HepG2 (cell line): Measurements from ENCODE around the gene LPAR1. TPM values are rescaled to one million over a fixed set of nuclear protein-coding genes. Genes with fewer than 3 reads are reported as not detected.

ENCODE experiments used
- ATAC-seq: fragments of 200-7000 bp; cut with Tn5 transposase; 3 replicates; pipeline ENCODE4 v1.9.1; 2020; ENCODE audit warnings: mild to moderate bottlenecking, moderate library complexity
- BruUV-seq: library from RNA; stranded (reverse); fragments of 400-500 nt; replicated peaks from 2 replicates; lab custom pipeline; 2021; lab: Mats Ljungman, UMichigan
- CTCF ChIA-PET: fragments of 300-600 bp; formaldehyde crosslinking; extraction: SDS; loops from one replicate; lab custom pipeline; 2021; ENCODE audit warnings: low total read pairs, inconsistent platforms, low intra/inter-chr PET ratio; lab: Yijun Ruan, JAX
- POLR2A ChIA-PET: fragments of 350-600 bp; sonication (Branson Sonifier 250); formaldehyde crosslinking; loops from one replicate; lab custom pipeline; 2020; ENCODE audit warnings: antibody characterized with exemption, inconsistent platforms; lab: Yijun Ruan, JAX
- DNase-seq: peaks from one replicate; pipeline ENCODE4 v3.0.0-alpha.2; 2015; ENCODE audit warnings: low spot score
- FAIRE-seq: peaks from 3 replicates; lab custom pipeline; 2011; peaks lifted over from hg19 to GRCh38; lab: Jason Lieb, UNC
- H2AFZ ChIP-seq: one replicate; pipeline ENCODE4 v1.6.1; 2011; ENCODE audit warnings: low read length, inconsistent platforms
- H3K27ac ChIP-seq: fragments of 300-600 bp; 3 replicates; pipeline ENCODE4 v1.8.0; 2011; ENCODE audit warnings: mixed run types, mild to moderate bottlenecking, mixed read lengths, low read length, inconsistent platforms; ENCODE audit not compliant: insufficient read depth; ENCODE audit errors: extremely low read length
- H3K27me3 ChIP-seq, 2 experiments: fragments of 200-600 bp in 1 of 2; 2 replicates in 1 of 2; 3 replicates in 1 of 2; pipeline versions ENCODE4 v1.6.0 to v1.8.0; 2011; ENCODE audit warnings: low read length in 2 of 2, mild to moderate bottlenecking in 2 of 2, moderate library complexity in 2 of 2, inconsistent platforms in 1 of 2; ENCODE audit not compliant: insufficient read depth in 2 of 2, control insufficient read depth in 1 of 2
- H3K36me3 ChIP-seq, 2 experiments: fragments of 200-600 bp in 1 of 2; replicated peaks in 1 of 2; 2 replicates in 1 of 2; 3 replicates in 1 of 2; pipeline versions ENCODE4 v1.5.1 to v1.8.0; 2011; ENCODE audit warnings: low read length in 2 of 2, inconsistent platforms in 1 of 2; ENCODE audit not compliant: insufficient read depth in 2 of 2, control insufficient read depth in 1 of 2
- H3K4me1 ChIP-seq: 2 replicates; pipeline ENCODE4 v1.5.1; 2012; ENCODE audit warnings: low read length, inconsistent platforms; ENCODE audit not compliant: insufficient read depth
- H3K4me2 ChIP-seq: 2 replicates; pipeline ENCODE4 v1.6.0; 2011; ENCODE audit warnings: low read depth, low read length, inconsistent platforms
- H3K4me3 ChIP-seq, 3 experiments: fragments of 200-600 bp in 1 of 3; sonication (generic), shearing (Covaris generic) in 1 of 3; replicated peaks in 1 of 3; 2 replicates each; pipeline ENCODE4 v1.5.1; 2011 to 2016; ENCODE audit warnings: low read length in 3 of 3, inconsistent platforms in 2 of 3, low read depth in 2 of 3, mild to moderate bottlenecking in 2 of 3, control low read depth in 1 of 3, mixed read lengths in 1 of 3; ENCODE audit not compliant: insufficient read depth in 1 of 3
- H3K79me2 ChIP-seq: one replicate; pipeline ENCODE4 v1.6.1; 2011; ENCODE audit warnings: low read length, inconsistent platforms; ENCODE audit not compliant: insufficient read depth
- H3K9ac ChIP-seq: 2 replicates; pipeline ENCODE4 v1.6.0; 2011; ENCODE audit warnings: mild to moderate bottlenecking, low read depth, low read length, inconsistent platforms; ENCODE audit not compliant: insufficient read depth
- H3K9me3 ChIP-seq: 2 replicates; pipeline ENCODE4 v1.5.1; 2012; ENCODE audit warnings: mild to moderate bottlenecking, low read length
- H4K20me1 ChIP-seq: 2 replicates; pipeline ENCODE4 v1.6.0; 2011; ENCODE audit warnings: inconsistent platforms, mild to moderate bottlenecking, low read length, moderate library complexity; ENCODE audit not compliant: insufficient read depth
- BCL3 ChIP-seq: sonication (generic); formaldehyde crosslinking; IDR thresholded peaks from 2 replicates; pipeline ENCODE4 v1.5.1; 2020; ENCODE audit warnings: mild to moderate bottlenecking, missing genetic modification reagents, moderate library complexity
- CEBPG ChIP-seq: IDR thresholded peaks from 2 replicates; pipeline ENCODE4 v1.6.1; 2016
- EED ChIP-seq: sonication (generic); formaldehyde crosslinking; IDR thresholded peaks from 2 replicates; pipeline ENCODE4 v1.5.0; 2020; ENCODE audit warnings: mild to moderate bottlenecking, missing genetic modification reagents
- HMGXB3 ChIP-seq: sonication (generic); formaldehyde crosslinking; IDR thresholded peaks from 2 replicates; pipeline ENCODE4 v1.4.0; 2020; ENCODE audit warnings: missing genetic modification reagents, borderline replicate concordance
- PHF5A ChIP-seq: IDR thresholded peaks from one replicate; pipeline ENCODE4 v1.6.1; 2018; ENCODE audit warnings: low read depth, missing genetic modification reagents; ENCODE audit not compliant: unreplicated experiment
- RAD51 ChIP-seq: fragments of 450-650 bp; IDR thresholded peaks from 2 replicates; pipeline ENCODE4 v1.6.1; 2016; ENCODE audit warnings: borderline replicate concordance
- RFX1 ChIP-seq: fragments of 450-650 bp; IDR thresholded peaks from 2 replicates; pipeline ENCODE4 v1.6.1; 2017
- RFXANK ChIP-seq: IDR thresholded peaks from 2 replicates; pipeline ENCODE4 v1.6.1; 2016
- SOX13 ChIP-seq, 3 experiments: fragments of 450-650 bp in 1 of 3; sonication (generic) in 1 of 3; formaldehyde crosslinking in 1 of 3; IDR thresholded peaks in 2 of 3; conservative IDR thresholded peaks in 1 of 3; 2 replicates each; pipeline versions ENCODE4 v1.5.0 to v1.6.1; 2016 to 2020; ENCODE audit warnings: antibody characterized with exemption in 1 of 3, mild to moderate bottlenecking in 1 of 3, missing compliant biosample characterization in 1 of 3, missing genetic modification reagents in 1 of 3, moderate library complexity in 1 of 3
- SRY ChIP-seq: sonication (generic); formaldehyde crosslinking; IDR thresholded peaks from 2 replicates; pipeline ENCODE4 v1.8.0; 2022; ENCODE audit warnings: mild to moderate bottlenecking, missing genetic modification reagents
- THAP9 ChIP-seq: sonication (generic); formaldehyde crosslinking; IDR thresholded peaks from 2 replicates; pipeline ENCODE4; 2020; ENCODE audit warnings: missing genetic modification reagents, mild to moderate bottlenecking, borderline replicate concordance
- ZNF317 ChIP-seq: sonication (generic); formaldehyde crosslinking; IDR thresholded peaks from 2 replicates; pipeline ENCODE4 v1.5.0; 2020; ENCODE audit warnings: mild to moderate bottlenecking, missing genetic modification reagents
- ZNF484 ChIP-seq: sonication (generic); formaldehyde crosslinking; IDR thresholded peaks from 2 replicates; pipeline ENCODE4 v1.5.1; 2020; ENCODE audit warnings: mild to moderate bottlenecking, low read depth, missing genetic modification reagents, borderline replicate concordance
- ZNF720 ChIP-seq: sonication (generic); formaldehyde crosslinking; IDR thresholded peaks from 2 replicates; pipeline ENCODE4 v1.4.0; 2020; ENCODE audit warnings: missing genetic modification reagents
- WGBS: methylation state at CpG from one replicate; pipeline ENCODE4 v1.1.6; 2017; ENCODE audit warnings: low lambda C conversion rate; 5-methylcytosine and 5-hydroxymethylcytosine counted together
- in situ Hi-C: cut with HindIII; loops from 2 replicates; pipeline ENCODE4 v1.10.0; 2017; ENCODE audit warnings: low pct_unique_long_range_greater_than_20kb; ENCODE audit not compliant: extremely low pct_ligation_motif_present
- intact Hi-C: fragments of 100-400 bp; cut with micrococcal nuclease; formaldehyde crosslinking; loops from one replicate; pipeline ENCODE4 v1.10.0; 2022; ENCODE audit not compliant: unreplicated experiment
- polyA plus RNA-seq, 8 experiments: library from polyadenylated mRNA; depleted of rRNA in 3 of 8; stranded (reverse) in 7 of 8; unstranded in 1 of 8; fragments of >200 nt; fragmentation: Illumina TruSeq in 4 of 8; extraction: Trizol in 4 of 8; gene quantifications; 2 replicates each; pipeline versions ENCODE4 v1.2.1 to v1.2.3, GENCODE V29; 2011 to 2016; ENCODE audit warnings: low read depth in 4 of 8, missing spikeins in 1 of 8, mixed read lengths in 1 of 8; ENCODE audit not compliant: insufficient read depth in 1 of 8
- total RNA-seq, 5 experiments: library from RNA; depleted of rRNA; stranded (reverse); fragments of >200 nt; fragmentation: Illumina TruSeq; extraction: Trizol; gene quantifications; 2 replicates each; pipeline ENCODE4 v1.2.3, GENCODE V29; 2016; ENCODE audit warnings: low read depth in 1 of 5

The LPAR1 gene
- total and polyA plus RNA-seq, 2 of the 13 experiments (the other 11 are each of a cell fraction or from before 2014, with no cell fraction given) = not detected

GRCh38 chr9:111035543-111036428 lies 2.5 kb downstream of the LPAR1 start:
- in situ Hi-C loops (no loop called here), intact Hi-C loops (loop anchor here (1.0 to 5.0 kb wide), 2 partner anchors 114 to 262 kb away; no protein-coding TSS in a partner anchor)
- TF ChIP-seq HMGXB3 (CRISPR knock-in tag) (no peak), THAP9 (CRISPR knock-in tag) (no peak), RFX1 (no peak), EED (CRISPR knock-in tag) (no peak), RAD51 (no peak), ZNF484 (CRISPR knock-in tag) (no peak), SOX13 (IDR thresholded peaks at IDR 0.05) (no peak), SOX13 (CRISPR knock-in tag; conservative IDR thresholded peaks at IDR 0.05 in 1 of 2, IDR thresholded peaks at IDR 0.05 in 1 of 2) (no peak), BCL3 (CRISPR knock-in tag) (no peak), ZNF317 (CRISPR knock-in tag) (no peak), RFXANK (no peak), ZNF720 (no peak), SRY (no peak), PHF5A (no peak), CEBPG (CRISPR knock-in tag) (no peak)

More at GRCh38 chr9:111035543-111036428, 2.5 kb downstream of the LPAR1 start:
- Histone ChIP-seq H3K9me3 (no peaks in the 10 kb centered on the region), H2AFZ (no peak overlapping the region), H3K9ac (no peak overlapping the region), H4K20me1 (no peaks in the 10 kb centered on the region), H3K36me3 (no peaks in the 10 kb centered on the region), H3K4me2 (no peak overlapping the region), H3K27me3 (peaks cover 7 to 47% of the 10 kb centered on the region in 2 experiments), H3K27ac (no peak overlapping the region), H3K4me3 (no peak overlapping the region), H3K4me1 (peaks cover 22% of the 10 kb centered on the region), H3K79me2 (no peaks in the 10 kb centered on the region)
- no peak for ATAC-seq
- DNase-seq = no peak
- WGBS = 18% methylated on average over 3 of the region's 3 CpGs
- ChIA-PET CTCF (no interaction called here), POLR2A (no interaction called here)
- no peak for FAIRE-seq
- no TSS peak for BruUV-seq
